Astrocyte of the spinal cord (primary cell): Measurements from ENCODE around the gene TSPAN5.
"Not testable (repeated sequence)": the region's sequence is repeated elsewhere in the genome, so short reads cannot be mapped to it uniquely, and the experiment has no call there.

Source experiments
- DNase-seq: peaks from one replicate; pipeline ENCODE4 v3.0.0; 2011; ENCODE audit warnings: low read depth, low spot score
- H3K4me3 ChIP-seq: 2 replicates; pipeline ENCODE4 v1.5.1; 2011; ENCODE audit warnings: low read depth, mild to moderate bottlenecking, low read length, moderate library complexity
- CTCF ChIP-seq: IDR thresholded peaks from 2 replicates; pipeline ENCODE4 v1.5.1; 2012; ENCODE audit warnings: low read depth, mild to moderate bottlenecking, low read length, inconsistent platforms
- in situ Hi-C: cut with HindIII; loops from 2 replicates; pipeline ENCODE4 v1.10.0; 2017; ENCODE audit warnings: low sequenced_read_pairs

Gene TSPAN5

GRCh38 chr4:98658287-98659105, at the start of gene TSPAN5:
TSS of gene TSPAN5 (minus strand) at chr4:98658611.
- in situ Hi-C loops = no loop called here
- peak; percentile 77 for DNase-seq

GRCh38 chr4:98706935-98707334, 48.5 kb upstream of the TSPAN5 start:
- in situ Hi-C loops = no loop called here
- TF ChIP-seq CTCF = no peak
- no peak for DNase-seq
- H3K4me3 ChIP-seq = no peak overlapping the region

More at GRCh38 chr4:98658287-98659105, at the start of gene TSPAN5:
- TF ChIP-seq CTCF = no peak
- H3K4me3 ChIP-seq = peak within 1 kb of the TSS; percentile 94

GRCh38 chr4:98706200-98706813, 47.9 kb upstream of the TSPAN5 start:
- no peak for TF ChIP-seq CTCF
- no peak for DNase-seq
- in situ Hi-C loops = no loop called here
- no peak overlapping the region for H3K4me3 ChIP-seq

GRCh38 chr4:98705586-98705985, 47.2 kb upstream of the TSPAN5 start:
- in situ Hi-C loops, DNase-seq, H3K4me3 ChIP-seq: not testable (repeated sequence)

GRCh38 chr4:98700656-98701055, 42.2 kb upstream of the TSPAN5 start:
- no peak overlapping the region for H3K4me3 ChIP-seq
- in situ Hi-C loops = no loop called here
- no peak for TF ChIP-seq CTCF
- no peak for DNase-seq

- H3K4me3 ChIP-seq = no peak overlapping the region
- in situ Hi-C loops = no loop called here
- no peak for TF ChIP-seq CTCF
- no peak for DNase-seq
Observed at GRCh38 chr4:98694076-98694475, 35.7 kb upstream of the TSPAN5 start.

- no peak overlapping the region for H3K4me3 ChIP-seq
- no peak for TF ChIP-seq CTCF
- in situ Hi-C loops = no loop called here
- no peak for DNase-seq
Observed at GRCh38 chr4:98692411-98692810, 34.0 kb upstream of the TSPAN5 start.
